Eye (tissue), 1 donor: ENCODE measurements around the gene KCNJ12.
"Not testable (repeated sequence)": the region's sequence is repeated elsewhere in the genome, so short reads cannot be mapped to it uniquely, and the experiment has no call there.

Experiments used
- DNase-seq: peaks from one replicate; pipeline ENCODE4 v3.0.0-alpha.2; 2015

KCNJ12 gene

GRCh38 chr17:21388066-21388465 lies 11.9 kb downstream of the KCNJ12 start:
- DNase-seq = no peak

- no peak for DNase-seq
Observed at GRCh38 chr17:21388944-21389343, 12.8 kb downstream of the KCNJ12 start.

- DNase-seq = no peak
Observed at GRCh38 chr17:21389394-21389793, 13.2 kb downstream of the KCNJ12 start.

- no peak for DNase-seq
Observed at GRCh38 chr17:21390294-21390693, 14.1 kb downstream of the KCNJ12 start.

- DNase-seq = no peak
Observed at GRCh38 chr17:21392266-21392665, 16.1 kb downstream of the KCNJ12 start.

- DNase-seq = no peak
Observed at GRCh38 chr17:21394265-21394664, 18.1 kb downstream of the KCNJ12 start.

GRCh38 chr17:21395764-21396163 lies 19.6 kb downstream of the KCNJ12 start:
- DNase-seq = no peak

GRCh38 chr17:21396237-21396636 lies 20.1 kb downstream of the KCNJ12 start:
- no peak for DNase-seq

GRCh38 chr17:21397341-21398190 lies 21.4 kb downstream of the KCNJ12 start:
- peak; percentile 75 for DNase-seq

GRCh38 chr17:21399474-21400186 lies 23.5 kb downstream of the KCNJ12 start:
- DNase-seq = no peak

DNA sequence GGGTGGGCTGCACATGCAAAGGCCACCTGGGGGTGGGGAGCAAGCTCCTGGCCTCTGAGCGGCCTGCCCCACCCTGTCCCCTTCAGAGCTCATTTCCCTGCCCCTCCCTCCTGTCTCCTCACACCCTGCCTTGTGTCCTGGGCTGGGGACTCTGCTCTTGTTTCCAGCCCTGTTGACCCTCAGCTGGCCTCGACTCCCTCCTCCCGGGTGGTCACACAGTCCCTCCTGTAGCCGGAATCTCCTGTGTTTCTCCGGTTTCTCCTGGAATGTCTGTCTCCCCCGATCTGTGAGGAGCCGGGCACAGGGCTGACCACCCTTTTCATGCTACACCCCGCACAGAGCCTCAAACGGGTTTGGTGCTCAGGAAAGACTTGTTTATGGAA lies 24.0 kb downstream of the KCNJ12 start:
- DNase-seq = not testable (repeated sequence)

DNA sequence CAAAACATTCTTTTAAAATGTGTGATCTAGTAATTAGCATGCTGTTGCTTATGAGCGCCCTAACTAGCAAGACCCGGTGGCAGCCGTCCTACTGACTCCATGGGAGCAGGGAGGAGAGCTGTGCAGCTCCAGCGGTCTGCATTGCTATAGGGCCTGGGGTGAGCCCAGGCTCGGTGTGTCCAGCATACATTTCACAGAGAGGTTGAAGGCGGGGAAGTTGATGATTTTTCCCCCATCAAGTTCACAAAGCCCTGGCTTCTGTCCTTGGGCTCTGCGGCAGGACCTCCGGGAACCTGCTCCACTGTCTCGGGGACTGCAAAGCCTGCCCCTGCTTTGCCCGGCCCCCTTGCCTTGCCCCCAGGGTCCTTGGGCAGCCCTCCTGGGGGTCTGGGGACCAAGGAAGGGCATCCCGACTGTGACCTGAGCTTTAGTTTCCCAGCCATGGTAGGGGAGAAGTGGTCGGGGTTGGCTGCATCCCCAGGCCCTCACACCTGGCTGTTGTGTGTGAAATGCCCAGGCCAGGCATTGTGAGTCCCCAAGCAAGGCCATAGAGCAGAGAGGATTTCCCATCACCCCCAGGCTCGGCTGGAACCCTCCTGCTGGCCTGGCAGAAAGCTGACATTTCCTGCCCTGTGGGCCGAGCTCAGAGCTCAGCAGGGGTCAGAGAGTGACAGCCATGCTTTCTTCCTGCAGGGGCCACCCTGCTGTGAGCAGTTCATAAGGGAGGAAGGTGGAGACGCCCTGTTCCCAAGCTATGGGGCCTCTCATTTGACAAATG lies 24.8 kb downstream of the KCNJ12 start:
- no peak for DNase-seq

GRCh38 chr17:21402166-21402571 lies 26.0 kb downstream of the KCNJ12 start:
- DNase-seq = not testable (repeated sequence)

- DNase-seq = not testable (repeated sequence)
Observed at GRCh38 chr17:21402926-21403325, 26.8 kb downstream of the KCNJ12 start.

DNA sequence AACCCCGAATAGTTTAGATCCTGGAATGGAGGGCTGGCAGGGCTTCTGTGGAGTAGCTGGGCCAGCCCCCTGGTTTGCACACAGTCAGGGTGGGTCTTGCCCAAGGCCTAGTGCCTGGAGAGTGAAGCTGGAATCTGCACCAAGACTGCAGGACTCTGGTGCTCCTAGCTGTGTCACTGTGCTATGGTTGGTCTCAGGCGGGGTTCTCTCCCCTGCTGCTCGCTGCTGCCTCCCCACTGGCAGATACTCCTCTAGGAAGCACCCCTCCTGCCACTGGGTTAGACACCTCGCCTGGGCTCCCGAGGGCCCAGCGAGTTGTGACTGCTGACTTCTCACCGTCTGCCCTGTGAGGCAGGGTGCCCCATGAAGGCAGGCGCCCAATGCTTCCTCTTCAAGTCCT lies 27.9 kb downstream of the KCNJ12 start:
- not testable (repeated sequence) for DNase-seq

- DNase-seq = not testable (repeated sequence)
Observed at GRCh38 chr17:21404539-21404938, 28.4 kb downstream of the KCNJ12 start.

DNA sequence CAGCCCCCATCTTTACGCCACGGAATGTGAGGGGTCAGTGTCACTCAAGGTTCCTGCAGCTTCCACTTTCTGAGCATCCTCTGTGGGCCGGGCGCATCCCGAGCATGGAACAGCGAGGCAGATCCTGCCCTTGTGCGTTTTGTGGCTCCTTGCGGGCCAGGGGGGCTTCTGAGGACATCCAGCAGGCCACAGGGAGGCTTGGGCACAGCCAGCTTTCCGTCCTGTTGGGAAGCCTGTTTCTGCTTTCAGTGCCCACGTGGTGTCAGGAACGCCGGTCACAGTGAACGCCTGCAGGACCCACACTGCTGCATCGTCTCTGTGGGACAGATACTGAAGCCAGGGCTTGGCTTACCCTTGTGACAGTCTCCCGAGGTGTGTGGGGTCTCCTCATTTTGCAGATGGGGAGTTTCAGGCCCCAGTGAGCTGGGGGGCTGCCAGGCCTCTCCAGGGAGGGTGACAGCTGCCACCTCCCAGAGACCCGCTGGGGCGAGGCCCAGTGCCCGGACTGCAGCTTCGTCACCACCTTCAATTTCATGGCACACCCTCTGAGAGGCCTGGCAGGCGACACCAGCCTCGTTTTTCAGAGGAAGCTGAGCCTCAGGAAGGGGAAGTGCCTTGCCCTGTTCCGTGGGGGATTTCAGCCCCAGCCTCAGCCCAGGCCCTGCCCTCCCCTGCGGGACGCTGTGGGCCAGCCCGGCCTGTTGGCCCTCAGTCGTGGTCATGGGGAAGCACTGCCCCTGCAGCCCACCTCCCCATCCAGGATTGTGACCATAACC lies 29.0 kb downstream of the KCNJ12 start:
- DNase-seq = not testable (repeated sequence)

- not testable (repeated sequence) for DNase-seq
Observed at GRCh38 chr17:21405904-21406400, 29.8 kb downstream of the KCNJ12 start.

- DNase-seq = not testable (repeated sequence)
Observed at GRCh38 chr17:21406616-21407404, 30.7 kb downstream of the KCNJ12 start.

DNA sequence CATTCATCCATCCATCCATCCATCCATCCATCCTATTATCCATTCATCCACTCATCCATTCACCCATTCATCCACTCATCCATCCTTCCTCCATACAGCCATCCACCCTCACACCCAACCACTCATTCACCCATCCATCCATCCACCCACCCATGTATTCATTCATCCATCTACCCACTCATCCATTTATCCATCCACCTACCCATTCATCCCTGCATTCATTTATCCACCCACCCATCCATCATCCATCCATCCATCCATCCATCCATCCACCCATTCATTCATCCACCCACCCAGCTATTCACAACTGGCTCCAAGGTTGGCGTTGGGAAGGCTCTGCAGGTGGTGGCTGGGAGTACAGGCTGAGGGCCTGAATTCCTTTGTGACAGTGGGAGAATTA lies 31.6 kb downstream of the KCNJ12 start:
- not testable (repeated sequence) for DNase-seq

DNA sequence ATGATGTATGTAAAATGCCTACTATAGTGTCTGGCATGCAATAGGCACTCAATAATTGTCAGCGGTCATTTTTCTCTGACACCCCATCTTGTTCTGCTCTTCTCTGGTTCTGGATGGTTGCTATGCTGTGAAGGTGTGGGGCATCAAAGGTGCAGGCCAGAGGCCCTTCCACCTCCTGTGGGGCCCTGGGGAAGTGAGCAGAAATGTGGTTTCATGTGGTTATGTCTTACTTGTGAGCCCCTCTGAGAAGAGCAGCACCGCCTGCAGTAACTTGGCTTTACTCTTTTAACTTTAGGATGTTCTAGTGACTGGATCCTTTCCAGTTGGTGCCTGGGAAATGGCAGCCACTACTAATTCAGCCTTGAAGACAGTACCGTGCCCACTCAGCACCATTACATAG lies 32.1 kb downstream of the KCNJ12 start:
- DNase-seq = not testable (repeated sequence)
